ENCODE results near the gene GATA6.

GATA6 gene

DNA sequence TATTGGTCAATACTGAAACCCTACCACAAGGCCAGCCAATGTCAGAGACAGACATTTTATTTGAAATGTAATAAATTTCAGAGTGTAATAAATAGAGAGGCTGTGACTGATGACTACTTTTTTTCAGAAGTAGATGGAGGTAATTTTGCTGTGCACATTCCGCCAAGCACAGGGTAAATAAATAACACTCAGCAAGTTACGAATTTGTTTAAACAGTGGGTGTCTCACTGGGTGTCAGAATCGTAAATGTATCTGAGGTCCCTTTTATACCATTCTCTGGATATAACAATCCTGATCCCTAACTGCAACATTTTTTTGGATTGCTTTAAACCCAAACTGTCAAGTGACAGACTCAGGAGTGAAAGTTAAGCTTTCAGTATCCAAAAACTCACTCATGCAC is 74.1 kb downstream of the GATA6 start:
- no peak for DNase-seq (ENCODE audit: low read depth)

- DNase-seq (ENCODE audit: low read depth) = no peak
These were observed 80.6 kb downstream of the GATA6 start for GRCh38 chr18:22250026-22250425.

GRCh38 chr18:22250591-22250996 is 81.2 kb downstream of the GATA6 start:
- DNase-seq (ENCODE audit: low read depth) = no peak
